HG02852 (cell line): ENCODE data around the gene VRK2.
"Not testable (repeated sequence)": the region's sequence is repeated elsewhere in the genome, so short reads cannot be mapped to it uniquely, and the experiment has no call there.

Experiments
- ATAC-seq: cut with Tn5 transposase; IDR thresholded peaks from one replicate; pipeline ENCODE4 v1.9.1; 2021; ENCODE audit warnings: mild to moderate bottlenecking, moderate library complexity; ENCODE audit not compliant: unreplicated experiment

Gene VRK2

GRCh38 chr2:58052978-58053377, 6.4 kb downstream of the VRK2 start:
- ATAC-seq = no peak

- no peak for ATAC-seq
Measured at GRCh38 chr2:58054264-58054663, 7.7 kb downstream of the VRK2 start.

- ATAC-seq = peak; percentile 53
Measured at GRCh38 chr2:58055033-58055786, 8.6 kb downstream of the VRK2 start.

GRCh38 chr2:58056192-58056916, 9.7 kb downstream of the VRK2 start:
- ATAC-seq = no peak

GRCh38 chr2:58057707-58058530, 11.3 kb downstream of the VRK2 start:
- no peak for ATAC-seq

GRCh38 chr2:58063641-58064040, 17.0 kb downstream of the VRK2 start:
- ATAC-seq = no peak

GRCh38 chr2:58064086-58064485, 17.5 kb downstream of the VRK2 start:
- ATAC-seq = peak; percentile 63

GRCh38 chr2:58065248-58065647, 18.6 kb downstream of the VRK2 start:
- ATAC-seq = no peak

GRCh38 chr2:58067001-58067400, 20.4 kb downstream of the VRK2 start:
- no peak for ATAC-seq

- no peak for ATAC-seq
Measured at GRCh38 chr2:58070765-58071164, 24.2 kb downstream of the VRK2 start.

- peak; percentile 61 for ATAC-seq
Measured at GRCh38 chr2:58072102-58072501, 25.5 kb downstream of the VRK2 start.

GRCh38 chr2:58073008-58073407, 26.4 kb downstream of the VRK2 start:
- no peak for ATAC-seq

GRCh38 chr2:58073751-58074150, 27.1 kb downstream of the VRK2 start:
- no peak for ATAC-seq

- no peak for ATAC-seq
Measured at GRCh38 chr2:58081000-58081399, 34.4 kb downstream of the VRK2 start.

GRCh38 chr2:58089081-58089480, 42.5 kb downstream of the VRK2 start:
- no peak for ATAC-seq

GRCh38 chr2:58092772-58093171, 46.2 kb downstream of the VRK2 start:
- ATAC-seq = not testable (repeated sequence)

GRCh38 chr2:58097025-58097424, 50.4 kb downstream of the VRK2 start:
- ATAC-seq = no peak

- ATAC-seq = no peak
Measured at GRCh38 chr2:58098254-58099095, 51.9 kb downstream of the VRK2 start.

- ATAC-seq = no peak
Measured at GRCh38 chr2:58099096-58099769, 52.6 kb downstream of the VRK2 start.

GRCh38 chr2:58101500-58101899, 54.9 kb downstream of the VRK2 start:
- ATAC-seq = no peak
